Body of pancreas (tissue), 4 donors: ENCODE data around the gene KCP. TPM values are rescaled to one million over a fixed set of nuclear protein-coding genes. Genes with fewer than 3 reads are reported as not detected.

ENCODE experiments used
- ATAC-seq: fragments of 150-250 bp; one replicate; pipeline ENCODE4 v1.9.1; 2016
- DNase-seq, 4 donors: peaks; one replicate each; pipeline ENCODE4 v3.0.0-alpha.2; 2019
- H3K27ac ChIP-seq, 4 donors: fragments of 200-600 bp; sonication (generic); 1 replicate in 3 of 4; 2 replicates in 1 of 4; pipeline versions ENCODE4 v1.5.1 to v1.6.1; 2016 to 2019; ENCODE audit warnings: mild to moderate bottlenecking in 1 of 4, mixed read lengths in 1 of 4, moderate library complexity in 1 of 4
- H3K27me3 ChIP-seq, 2 donors: fragments of 200-600 bp; sonication (generic); one replicate each; pipeline ENCODE4 v1.6.0; 2016; ENCODE audit warnings: mild to moderate bottlenecking in 1 of 2
- H3K36me3 ChIP-seq, 2 donors: fragments of 200-600 bp; sonication (generic); replicated peaks in 1 of 2; 2 replicates each; pipeline ENCODE4 v1.5.1; 2016; ENCODE audit warnings: low read depth in 2 of 2; ENCODE audit not compliant: insufficient read depth in 1 of 2
- H3K4me1 ChIP-seq: fragments of 200-600 bp; sonication (generic); one replicate; pipeline ENCODE4 v1.6.0; 2016
- H3K4me3 ChIP-seq, 2 donors: fragments of 200-600 bp; sonication (generic); 1 replicate in 1 of 2; 2 replicates in 1 of 2; pipeline ENCODE4 v1.5.1; 2016 to 2019
- H3K9me3 ChIP-seq, 3 donors: fragments of 200-600 bp; sonication (generic); 1 replicate in 2 of 3; 2 replicates in 1 of 3; pipeline ENCODE4 v1.5.1; 2016
- POLR2A ChIP-seq, 3 donors: fragments of 450-650 bp; IDR thresholded peaks; one replicate each; pipeline ENCODE4 v1.6.1; 2016; ENCODE audit warnings: antibody characterized with exemption in 3 of 3, mild to moderate bottlenecking in 2 of 3
- WGBS, 2 donors: methylation state at CpG; one replicate each; pipeline ENCODE4 v1.1.5; 2017; 5-methylcytosine and 5-hydroxymethylcytosine counted together
- intact Hi-C: fragments of 100-400 bp; cut with DNase I; formaldehyde crosslinking; loops from one replicate; pipeline ENCODE4 v1.15.1; 2023
- total RNA-seq, 2 donors: library from RNA; depleted of rRNA; stranded (reverse); fragments of >200 nt; gene quantifications; one replicate each; pipeline ENCODE4 v1.1.0, GENCODE V29; 2016
- TF ChIP-seq, protein P1 (sequence below), 7 experiments: fragments of 450-650 bp in 4 of 7; fragments of 200-600 bp in 3 of 7; sonication (generic) in 3 of 7; IDR thresholded peaks; one replicate each; pipeline ENCODE4 v1.5.1; 2016 to 2019; ENCODE audit warnings: antibody characterized with exemption in 7 of 7

Gene KCP
- total RNA-seq, 2 donors from 2014 or later = 0.33 TPM; not detected in 1

GRCh38 chr7:128911423-128912031 is 1.0 kb upstream of the KCP start:
- peak; percentile 41 for ATAC-seq
- Histone ChIP-seq H3K27me3 (peaks cover 0 to 9% of the 10 kb centered on the region in 2 donors), H3K4me1 (peaks cover 10% of the 10 kb centered on the region), H3K4me3 (no peak overlapping the region), H3K36me3 (no peaks in the 10 kb centered on the region), H3K9me3 (no peaks in the 10 kb centered on the region), H3K27ac (peak overlapping the region in 1 of 4 donors; percentile 40)
- intact Hi-C loops = no loop called here
- peak in 1 of 4 donors; percentile 25 for DNase-seq
- no peak for TF ChIP-seq POLR2A (IDR thresholded peaks at IDR 0.05)
- TF ChIP-seq, protein P1, sequence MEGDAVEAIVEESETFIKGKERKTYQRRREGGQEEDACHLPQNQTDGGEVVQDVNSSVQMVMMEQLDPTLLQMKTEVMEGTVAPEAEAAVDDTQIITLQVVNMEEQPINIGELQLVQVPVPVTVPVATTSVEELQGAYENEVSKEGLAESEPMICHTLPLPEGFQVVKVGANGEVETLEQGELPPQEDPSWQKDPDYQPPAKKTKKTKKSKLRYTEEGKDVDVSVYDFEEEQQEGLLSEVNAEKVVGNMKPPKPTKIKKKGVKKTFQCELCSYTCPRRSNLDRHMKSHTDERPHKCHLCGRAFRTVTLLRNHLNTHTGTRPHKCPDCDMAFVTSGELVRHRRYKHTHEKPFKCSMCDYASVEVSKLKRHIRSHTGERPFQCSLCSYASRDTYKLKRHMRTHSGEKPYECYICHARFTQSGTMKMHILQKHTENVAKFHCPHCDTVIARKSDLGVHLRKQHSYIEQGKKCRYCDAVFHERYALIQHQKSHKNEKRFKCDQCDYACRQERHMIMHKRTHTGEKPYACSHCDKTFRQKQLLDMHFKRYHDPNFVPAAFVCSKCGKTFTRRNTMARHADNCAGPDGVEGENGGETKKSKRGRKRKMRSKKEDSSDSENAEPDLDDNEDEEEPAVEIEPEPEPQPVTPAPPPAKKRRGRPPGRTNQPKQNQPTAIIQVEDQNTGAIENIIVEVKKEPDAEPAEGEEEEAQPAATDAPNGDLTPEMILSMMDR (IDR thresholded peaks at IDR 0.05) = no peak
- WGBS, 2 donors = 63% methylated on average over 4 to 8 of the region's 8 CpGs

- Histone ChIP-seq H3K9me3 (no peaks in the 10 kb centered on the region), H3K36me3 (no peaks in the 10 kb centered on the region), H3K4me3 (no peak overlapping the region), H3K4me1 (peaks cover 10% of the 10 kb centered on the region), H3K27me3 (peaks cover 0 to 9% of the 10 kb centered on the region in 2 donors), H3K27ac (no peak overlapping the region)
- intact Hi-C loops = loop anchor here (5.0 kb wide), 1 partner anchor 182 kb away; no protein-coding TSS in a partner anchor
- 16 to 34% methylated on average over 23 to 42 of the region's 42 CpGs for WGBS, 2 donors
- ATAC-seq (peak; percentile 38), DNase-seq (peak in 1 of 4 donors; percentile 39)
- TF ChIP-seq, protein P1 (IDR thresholded peaks at IDR 0.05) = no peak
- TF ChIP-seq POLR2A (IDR thresholded peaks at IDR 0.05) = no peak
These were observed 612 bp downstream of the KCP start for GRCh38 chr7:128909625-128910568.

DNA sequence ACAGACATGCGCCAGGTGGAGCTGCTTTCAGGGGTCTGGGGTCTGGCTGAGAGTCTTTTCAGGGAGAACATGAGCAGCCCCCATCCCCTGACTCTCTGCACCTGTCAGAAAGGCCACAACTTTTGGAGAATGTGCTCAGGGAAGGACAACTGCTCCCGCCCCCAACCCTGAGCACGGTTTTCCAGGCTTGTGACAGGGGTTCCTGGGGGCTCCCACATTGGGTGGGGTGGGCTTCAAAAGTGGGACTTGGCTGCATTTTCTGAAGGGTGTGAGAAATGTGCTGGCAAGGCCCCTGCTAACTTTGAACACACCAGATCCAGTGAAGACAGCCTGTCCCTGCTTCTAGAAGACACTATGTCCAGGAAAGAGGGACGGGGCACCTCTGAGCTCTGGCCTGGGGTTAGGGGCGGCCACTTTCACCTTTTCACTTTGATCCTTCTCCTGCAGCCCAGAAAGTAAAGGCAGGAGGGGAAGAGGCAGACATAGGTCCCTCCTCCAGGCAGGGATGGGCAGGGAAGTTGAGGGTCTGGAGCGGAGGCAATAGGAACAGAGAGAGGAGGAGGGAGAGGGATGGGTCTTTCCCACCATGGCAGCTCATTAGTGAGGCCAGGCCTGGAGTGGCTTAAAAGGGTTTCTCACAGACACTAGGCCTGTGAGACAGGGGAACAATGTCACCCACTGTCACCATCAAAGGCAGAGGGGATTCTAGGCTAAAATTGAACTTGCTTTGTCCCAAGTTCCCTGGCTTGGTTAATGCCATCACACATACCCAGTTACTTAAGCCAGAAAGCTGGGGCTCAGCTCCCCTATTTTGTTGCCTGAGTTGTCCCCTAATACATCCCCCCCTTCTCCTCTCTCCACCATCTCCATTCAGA is 1.5 kb downstream of the KCP start:
- 79 to 86% methylated on average over 4 to 6 of the region's 6 CpGs for WGBS, 2 donors
- H3K4me3 ChIP-seq = no peak overlapping the region
- DNase-seq (no peak), ATAC-seq (no peak)
- no peaks in the 10 kb centered on the region for H3K36me3 ChIP-seq
- intact Hi-C loops = loop anchor here (5.0 kb wide), 1 partner anchor 183 kb away; no protein-coding TSS in a partner anchor
- H3K27me3 ChIP-seq = peaks cover 0 to under 1% of the 10 kb centered on the region in 2 donors
- H3K9me3 ChIP-seq = no peaks in the 10 kb centered on the region
- no peak overlapping the region for H3K27ac ChIP-seq
- H3K4me1 ChIP-seq = peaks cover 10% of the 10 kb centered on the region
- no peak for TF ChIP-seq POLR2A (IDR thresholded peaks at IDR 0.05)
- TF ChIP-seq, protein P1 (IDR thresholded peaks at IDR 0.05) = no peak

DNA sequence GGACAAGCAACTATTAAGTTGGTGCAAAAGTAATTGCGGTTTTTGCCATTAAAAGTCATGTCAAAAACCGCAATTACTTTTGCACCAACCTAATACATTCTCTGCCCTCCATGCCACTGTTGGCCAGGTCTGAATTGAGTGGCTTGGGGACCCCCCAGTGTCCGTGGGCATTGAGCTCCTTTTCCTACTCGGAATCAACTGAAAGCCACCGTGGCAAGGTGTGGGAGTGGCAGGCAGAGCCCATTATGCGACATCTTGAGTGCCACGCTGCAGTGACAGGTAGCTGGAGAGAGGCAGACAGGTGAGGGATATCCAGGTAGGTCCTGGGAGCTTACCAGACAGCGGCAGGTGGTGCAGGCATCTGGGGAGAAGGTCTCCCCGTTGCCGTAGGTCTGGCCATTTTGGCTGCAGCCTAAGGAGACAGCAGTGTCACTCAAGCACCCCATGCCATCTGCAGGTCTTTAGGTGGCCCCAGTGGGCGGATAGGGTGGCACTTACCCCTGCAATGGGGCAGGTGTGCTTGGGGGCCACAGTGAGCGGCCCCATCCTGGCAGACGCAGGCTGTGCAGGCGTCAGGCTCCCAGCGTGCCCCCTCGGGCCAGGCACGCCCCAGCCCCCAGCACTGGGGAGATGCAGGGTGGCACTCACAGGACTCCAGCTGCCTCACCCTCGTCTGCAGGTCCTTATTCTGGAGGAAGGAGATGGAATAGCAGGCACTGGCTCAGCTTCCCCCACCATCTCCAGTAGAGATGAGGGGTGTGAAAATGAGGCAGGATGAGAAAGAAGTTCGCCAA is 3.5 kb downstream of the KCP start:
- DNase-seq (no peak), ATAC-seq (no peak)
- H3K27me3 ChIP-seq = no peaks in the 10 kb centered on the region
- no peaks in the 10 kb centered on the region for H3K36me3 ChIP-seq
- WGBS, 2 donors = 59 to 70% methylated on average over 12 to 19 of the region's 19 CpGs
- peaks cover 10% of the 10 kb centered on the region for H3K4me1 ChIP-seq
- no peak overlapping the region for H3K4me3 ChIP-seq
- H3K27ac ChIP-seq = no peak overlapping the region
- intact Hi-C loops = loop anchor here (5.0 kb wide), 1 partner anchor 185 kb away; no protein-coding TSS in a partner anchor
- no peak for TF ChIP-seq POLR2A (IDR thresholded peaks at IDR 0.05)
- TF ChIP-seq, protein P1 (IDR thresholded peaks at IDR 0.05) = no peak
- H3K9me3 ChIP-seq = no peaks in the 10 kb centered on the region
